Measurements from ENCODE around the gene COL26A1. TPM values are rescaled to one million over a fixed set of nuclear protein-coding genes. Genes with fewer than 3 reads are reported as not detected.

The COL26A1 gene
- polyA plus RNA-seq, 1 donor from 2014 or later = 36.6 TPM

DNA sequence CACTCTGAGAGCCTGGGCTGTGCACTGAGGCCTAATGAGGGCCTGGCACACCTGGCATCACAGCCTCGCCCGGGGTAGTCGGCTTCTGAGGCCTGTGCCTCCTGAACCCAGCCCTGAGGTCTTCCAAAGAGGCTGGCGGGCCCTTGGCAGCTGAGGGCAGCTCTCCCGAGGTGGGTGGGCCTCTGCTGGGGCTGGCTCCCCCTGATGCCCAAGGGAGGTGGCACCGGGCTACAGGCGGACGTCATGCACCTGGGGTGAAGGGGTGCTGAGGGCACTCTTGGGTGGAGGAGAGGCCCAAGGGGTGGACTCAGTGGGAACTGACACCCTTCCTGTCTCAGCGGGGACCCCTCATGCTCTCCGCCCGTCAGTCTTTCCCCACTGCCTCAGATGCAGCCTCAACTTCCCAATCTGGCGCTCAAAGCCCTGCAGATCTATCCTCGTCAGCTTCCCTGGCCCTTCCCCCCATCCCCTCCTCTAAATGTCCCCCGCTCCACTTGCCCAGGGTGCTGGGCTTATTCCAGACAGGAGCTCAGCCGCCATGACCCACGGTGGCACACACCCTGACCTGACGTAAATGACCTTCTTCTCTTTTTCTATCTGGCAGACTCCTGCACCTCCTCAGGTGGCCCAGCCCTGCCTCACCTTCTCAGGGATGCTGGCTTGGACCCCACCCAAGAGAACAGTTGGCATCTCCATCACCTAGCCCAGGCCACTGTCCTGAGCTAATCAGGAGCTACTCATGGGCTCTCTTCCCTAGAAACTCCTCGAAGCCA, 228.2 kb downstream of the COL26A1 start:
- Histone ChIP-seq H3K27me3 (ENCODE audit: insufficient read depth, low read depth, low read length) (no peaks in the 10 kb centered on the region), H2AFZ (ENCODE audit: low read depth, low read length) (no peak overlapping the region), H3K4me2 (ENCODE audit: low read length) (no peak overlapping the region), H3K36me3 (ENCODE audit: insufficient read depth, low read length) (no peaks in the 10 kb centered on the region), H3K9me3 (ENCODE audit: low read length) (no peaks in the 10 kb centered on the region), H3K79me2 (replicated peaks; ENCODE audit: insufficient read depth, low read length) (no peaks in the 10 kb centered on the region), H3K4me3 (ENCODE audit: low read length) (no peak overlapping the region), H3K27ac (ENCODE audit: low read length) (no peak overlapping the region), H3K9me2 (ENCODE audit: insufficient read depth, low read length) (no peaks in the 10 kb centered on the region), H4K20me1 (ENCODE audit: insufficient read depth) (no peaks in the 10 kb centered on the region), H3F3A (ENCODE audit: insufficient read depth, low read length, poor library complexity, severe bottlenecking) (no peaks in the 10 kb centered on the region), H3K9ac (ENCODE audit: low read length) (no peak overlapping the region)
- TF ChIP-seq, protein P1, sequence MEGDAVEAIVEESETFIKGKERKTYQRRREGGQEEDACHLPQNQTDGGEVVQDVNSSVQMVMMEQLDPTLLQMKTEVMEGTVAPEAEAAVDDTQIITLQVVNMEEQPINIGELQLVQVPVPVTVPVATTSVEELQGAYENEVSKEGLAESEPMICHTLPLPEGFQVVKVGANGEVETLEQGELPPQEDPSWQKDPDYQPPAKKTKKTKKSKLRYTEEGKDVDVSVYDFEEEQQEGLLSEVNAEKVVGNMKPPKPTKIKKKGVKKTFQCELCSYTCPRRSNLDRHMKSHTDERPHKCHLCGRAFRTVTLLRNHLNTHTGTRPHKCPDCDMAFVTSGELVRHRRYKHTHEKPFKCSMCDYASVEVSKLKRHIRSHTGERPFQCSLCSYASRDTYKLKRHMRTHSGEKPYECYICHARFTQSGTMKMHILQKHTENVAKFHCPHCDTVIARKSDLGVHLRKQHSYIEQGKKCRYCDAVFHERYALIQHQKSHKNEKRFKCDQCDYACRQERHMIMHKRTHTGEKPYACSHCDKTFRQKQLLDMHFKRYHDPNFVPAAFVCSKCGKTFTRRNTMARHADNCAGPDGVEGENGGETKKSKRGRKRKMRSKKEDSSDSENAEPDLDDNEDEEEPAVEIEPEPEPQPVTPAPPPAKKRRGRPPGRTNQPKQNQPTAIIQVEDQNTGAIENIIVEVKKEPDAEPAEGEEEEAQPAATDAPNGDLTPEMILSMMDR (IDR thresholded peaks at IDR 0.05; ENCODE audit: poor library complexity, severe bottlenecking) = no peak
- no peak for TF ChIP-seq EP300 (conservative IDR thresholded peaks at IDR 0.05; ENCODE audit: poor library complexity, severe bottlenecking)

DNA sequence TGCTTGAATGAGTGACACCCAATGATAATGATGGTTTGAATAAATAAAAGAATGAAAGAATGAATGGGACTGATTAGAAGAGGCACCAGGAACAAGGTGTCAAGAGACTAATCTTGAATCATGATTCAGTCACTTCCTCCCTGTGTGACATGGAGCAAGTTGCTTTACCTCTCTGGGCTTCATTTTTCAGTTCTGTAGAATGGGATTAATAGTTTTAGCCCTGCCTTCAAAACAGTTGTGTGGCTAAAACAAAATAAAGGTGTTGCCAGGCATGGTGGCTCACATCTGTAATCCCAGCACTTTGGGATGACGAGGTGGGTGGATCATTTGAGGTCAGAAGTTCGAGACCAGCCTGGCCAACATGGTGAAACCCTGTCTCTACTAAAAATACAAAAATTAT, 228.8 kb downstream of the COL26A1 start:
- no peak overlapping the region for H3K27ac ChIP-seq (ENCODE audit: low read length)
- H3K27me3 ChIP-seq (ENCODE audit: insufficient read depth, low read depth, low read length) = no peaks in the 10 kb centered on the region
- no peak overlapping the region for H3K4me2 ChIP-seq (ENCODE audit: low read length)
- no peaks in the 10 kb centered on the region for H4K20me1 ChIP-seq (ENCODE audit: insufficient read depth)
- TF ChIP-seq POLR2AphosphoS5 (IDR thresholded peaks at IDR 0.05) = no peak
- TF ChIP-seq TAF1 (IDR thresholded peaks at IDR 0.05; ENCODE audit: low read depth) = no peak
- TF ChIP-seq EZH2 (IDR thresholded peaks at IDR 0.05; ENCODE audit: borderline replicate concordance, insufficient read depth, low read length, poor library complexity, severe bottlenecking) = no peak
- TF ChIP-seq, protein P2, sequence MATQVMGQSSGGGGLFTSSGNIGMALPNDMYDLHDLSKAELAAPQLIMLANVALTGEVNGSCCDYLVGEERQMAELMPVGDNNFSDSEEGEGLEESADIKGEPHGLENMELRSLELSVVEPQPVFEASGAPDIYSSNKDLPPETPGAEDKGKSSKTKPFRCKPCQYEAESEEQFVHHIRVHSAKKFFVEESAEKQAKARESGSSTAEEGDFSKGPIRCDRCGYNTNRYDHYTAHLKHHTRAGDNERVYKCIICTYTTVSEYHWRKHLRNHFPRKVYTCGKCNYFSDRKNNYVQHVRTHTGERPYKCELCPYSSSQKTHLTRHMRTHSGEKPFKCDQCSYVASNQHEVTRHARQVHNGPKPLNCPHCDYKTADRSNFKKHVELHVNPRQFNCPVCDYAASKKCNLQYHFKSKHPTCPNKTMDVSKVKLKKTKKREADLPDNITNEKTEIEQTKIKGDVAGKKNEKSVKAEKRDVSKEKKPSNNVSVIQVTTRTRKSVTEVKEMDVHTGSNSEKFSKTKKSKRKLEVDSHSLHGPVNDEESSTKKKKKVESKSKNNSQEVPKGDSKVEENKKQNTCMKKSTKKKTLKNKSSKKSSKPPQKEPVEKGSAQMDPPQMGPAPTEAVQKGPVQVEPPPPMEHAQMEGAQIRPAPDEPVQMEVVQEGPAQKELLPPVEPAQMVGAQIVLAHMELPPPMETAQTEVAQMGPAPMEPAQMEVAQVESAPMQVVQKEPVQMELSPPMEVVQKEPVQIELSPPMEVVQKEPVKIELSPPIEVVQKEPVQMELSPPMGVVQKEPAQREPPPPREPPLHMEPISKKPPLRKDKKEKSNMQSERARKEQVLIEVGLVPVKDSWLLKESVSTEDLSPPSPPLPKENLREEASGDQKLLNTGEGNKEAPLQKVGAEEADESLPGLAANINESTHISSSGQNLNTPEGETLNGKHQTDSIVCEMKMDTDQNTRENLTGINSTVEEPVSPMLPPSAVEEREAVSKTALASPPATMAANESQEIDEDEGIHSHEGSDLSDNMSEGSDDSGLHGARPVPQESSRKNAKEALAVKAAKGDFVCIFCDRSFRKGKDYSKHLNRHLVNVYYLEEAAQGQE (IDR thresholded peaks at IDR 0.05; ENCODE audit: borderline replicate concordance) = no peak
- no peak for TF ChIP-seq SMC3 (conservative IDR thresholded peaks at IDR 0.05; ENCODE audit: poor library complexity)
- TF ChIP-seq EP300 (conservative IDR thresholded peaks at IDR 0.05; ENCODE audit: poor library complexity, severe bottlenecking) = no peak
- TF ChIP-seq, protein P1 (IDR thresholded peaks at IDR 0.05; ENCODE audit: poor library complexity, severe bottlenecking) = no peak
- no peak for TF ChIP-seq RAD21 (conservative IDR thresholded peaks at IDR 0.05)
- no peak for TF ChIP-seq MXI1 (conservative IDR thresholded peaks at IDR 0.05; ENCODE audit: poor library complexity, severe bottlenecking)
- no peaks in the 10 kb centered on the region for H3K36me3 ChIP-seq (ENCODE audit: insufficient read depth, low read length)
- H2AFZ ChIP-seq (ENCODE audit: low read depth, low read length) = no peak overlapping the region
- no peaks in the 10 kb centered on the region for H3K9me2 ChIP-seq (ENCODE audit: insufficient read depth, low read length)
- no peak overlapping the region for H3K4me3 ChIP-seq (ENCODE audit: low read length)
- no peaks in the 10 kb centered on the region for H3K9me3 ChIP-seq (ENCODE audit: low read length)
- no peaks in the 10 kb centered on the region for H3F3A ChIP-seq (ENCODE audit: insufficient read depth, low read length, poor library complexity, severe bottlenecking)
- H3K79me2 ChIP-seq (replicated peaks; ENCODE audit: insufficient read depth, low read length) = no peaks in the 10 kb centered on the region
- H3K9ac ChIP-seq (ENCODE audit: low read length) = no peak overlapping the region

Data from neural cell (in vitro differentiated cells).